Neuronal stem cell (in vitro differentiated cells): Measurements from ENCODE around the gene OR2T12.
"Not testable (repeated sequence)": the region's sequence is repeated elsewhere in the genome, so short reads cannot be mapped to it uniquely, and the experiment has no call there.

Experiments
- DNase-seq: peaks from one replicate; pipeline ENCODE4 v3.0.0-alpha.2; 2013; ENCODE audit warnings: low spot score
- H2AFZ ChIP-seq: one replicate; pipeline ENCODE4 v1.6.1; 2013; ENCODE audit warnings: mild to moderate bottlenecking, low read length, inconsistent platforms
- H2AK5ac ChIP-seq: 2 replicates; pipeline ENCODE4 v1.6.1; 2013; ENCODE audit warnings: low read depth, mild to moderate bottlenecking, inconsistent platforms, low read length, moderate library complexity, mixed read lengths
- H2BK120ac ChIP-seq: 2 replicates; pipeline ENCODE4 v1.6.1; 2013; ENCODE audit warnings: low read depth, mild to moderate bottlenecking, inconsistent platforms, low read length, moderate library complexity, mixed read lengths
- H2BK12ac ChIP-seq: one replicate; pipeline ENCODE4 v1.6.1; 2013; ENCODE audit warnings: low read length, inconsistent platforms
- H2BK15ac ChIP-seq: 2 replicates; pipeline ENCODE4 v1.6.1; 2013; ENCODE audit warnings: mild to moderate bottlenecking, low read length, inconsistent platforms, mixed read lengths
- H2BK5ac ChIP-seq: one replicate; pipeline ENCODE4 v1.6.1; 2013; ENCODE audit warnings: inconsistent platforms, mild to moderate bottlenecking, low read length, moderate library complexity
- H3K14ac ChIP-seq: one replicate; pipeline ENCODE4 v1.6.1; 2013; ENCODE audit warnings: low read length, inconsistent platforms
- H3K18ac ChIP-seq: 2 replicates; pipeline ENCODE4 v1.6.1; 2013; ENCODE audit warnings: low read length, inconsistent platforms
- H3K23ac ChIP-seq: 2 replicates; pipeline ENCODE4 v1.6.1; 2013; ENCODE audit warnings: low read depth, mild to moderate bottlenecking, mixed read lengths, low read length, inconsistent platforms; ENCODE audit not compliant: poor library complexity
- H3K27ac ChIP-seq: replicated peaks from 3 replicates; pipeline ENCODE4 v1.5.1; 2013; ENCODE audit warnings: low read length, inconsistent platforms
- H3K27me3 ChIP-seq, 3 experiments: 2 replicates each; pipeline ENCODE4 v1.6.1; 2013; ENCODE audit warnings: low read length in 3 of 3, mild to moderate bottlenecking in 2 of 3, inconsistent platforms in 1 of 3, low read depth in 1 of 3, mixed read lengths in 1 of 3, moderate library complexity in 1 of 3; ENCODE audit not compliant: control insufficient read depth in 3 of 3, insufficient read depth in 3 of 3
- H3K36me3 ChIP-seq, 2 donors: replicated peaks in 1 of 2; 2 replicates each; pipeline ENCODE4 v1.6.1; 2013; ENCODE audit warnings: low read length in 2 of 2; ENCODE audit not compliant: control insufficient read depth in 2 of 2, insufficient read depth in 2 of 2
- H3K4ac ChIP-seq: 2 replicates; pipeline ENCODE4 v1.6.1; 2013; ENCODE audit warnings: inconsistent platforms, mild to moderate bottlenecking, low read length, moderate library complexity
- H3K4me1 ChIP-seq, 2 donors: 1 replicate in 1 of 2; 2 replicates in 1 of 2; pipeline ENCODE4 v1.6.1; 2013; ENCODE audit warnings: low read length in 2 of 2, low read depth in 1 of 2; ENCODE audit not compliant: control insufficient read depth in 2 of 2, insufficient read depth in 1 of 2
- H3K4me2 ChIP-seq: one replicate; pipeline ENCODE4 v1.6.1; 2013; ENCODE audit warnings: mild to moderate bottlenecking, low read length, inconsistent platforms; ENCODE audit not compliant: insufficient read depth, poor library complexity, severe bottlenecking
- H3K4me3 ChIP-seq, 2 donors: 2 replicates each; pipeline ENCODE4 v1.5.1; 2013; ENCODE audit warnings: low read length in 2 of 2, mild to moderate bottlenecking in 2 of 2, inconsistent platforms in 1 of 2, moderate library complexity in 1 of 2
- H3K79me1 ChIP-seq: one replicate; pipeline ENCODE4 v1.6.1; 2013; ENCODE audit warnings: low read depth, mild to moderate bottlenecking, inconsistent platforms, low read length, moderate library complexity
- H3K9ac ChIP-seq: one replicate; pipeline ENCODE4 v1.6.1; 2013; ENCODE audit warnings: mild to moderate bottlenecking, low read depth, low read length, inconsistent platforms; ENCODE audit not compliant: poor library complexity
- H3K9me3 ChIP-seq, 2 donors: replicated peaks in 1 of 2; 2 replicates each; pipeline versions ENCODE3 to v1.6.1; 2013; ENCODE audit warnings: low read length in 2 of 2, mild to moderate bottlenecking in 2 of 2, inconsistent platforms in 1 of 2, low read depth in 1 of 2, mixed read lengths in 1 of 2, moderate library complexity in 1 of 2; ENCODE audit not compliant: control insufficient read depth in 2 of 2, insufficient read depth in 1 of 2
- H4K8ac ChIP-seq: one replicate; pipeline ENCODE4 v1.6.1; 2013; ENCODE audit warnings: low read depth, mild to moderate bottlenecking, inconsistent platforms, low read length, moderate library complexity
- H4K91ac ChIP-seq: one replicate; pipeline ENCODE4 v1.6.1; 2013; ENCODE audit warnings: low read length, low read depth, mild to moderate bottlenecking, inconsistent platforms; ENCODE audit not compliant: poor library complexity
- WGBS, 2 donors: extraction: QIAGEN DNeasy Blood & Tissue Kit; methylation state at CpG; one replicate each; pipeline ENCODE4 v1.1.7; 2013; ENCODE audit warnings: missing lambda C conversion rate in 2 of 2, mixed read lengths in 1 of 2; ENCODE audit not compliant: insufficient read length in 2 of 2, insufficient replicate concordance in 1 of 2; ENCODE audit errors: extremely low coverage in 2 of 2; 5-methylcytosine and 5-hydroxymethylcytosine counted together

OR2T12 gene

DNA sequence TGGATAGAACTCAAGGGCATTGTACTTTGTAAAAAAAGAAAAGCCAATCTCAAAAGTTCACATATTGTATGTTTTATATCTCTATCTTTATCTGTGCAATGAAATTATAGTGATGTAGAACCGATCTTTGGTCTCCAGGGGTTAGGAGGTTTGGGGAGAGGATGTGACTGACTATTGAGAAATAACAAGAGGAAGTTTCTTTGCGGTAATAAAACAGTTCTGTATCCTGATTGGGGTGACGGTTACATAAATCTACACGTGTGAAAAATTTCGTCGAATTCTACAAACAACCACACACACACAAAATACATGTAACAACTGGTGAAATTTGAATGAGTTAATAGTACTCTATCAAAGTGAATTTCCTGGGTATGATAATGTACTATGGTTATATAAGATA, 14.8 kb downstream of the OR2T12 start:
- Histone ChIP-seq H3K36me3 (no peaks in the 10 kb centered on the region), H3K27ac (no peak overlapping the region), H4K8ac (no peak overlapping the region), H2BK5ac (no peak overlapping the region), H3K4me3 (no peak overlapping the region), H2AK5ac (no peak overlapping the region), H4K91ac (no peak overlapping the region), H2BK15ac (no peak overlapping the region), H2BK12ac (no peak overlapping the region), H3K23ac (no peak overlapping the region), H3K4me1 (no peaks in the 10 kb centered on the region), H3K4me2 (no peak overlapping the region), H3K27me3 (peaks cover 0 to 2% (median 0%) of the 10 kb centered on the region in 3 experiments), H3K14ac (no peak overlapping the region), H3K18ac (no peak overlapping the region), H3K9ac (no peak overlapping the region), H2BK120ac (no peak overlapping the region), H3K79me1 (no peaks in the 10 kb centered on the region), H3K9me3 (peaks cover 0 to 7% of the 10 kb centered on the region in 2 donors), H3K4ac (no peak overlapping the region), H2AFZ (no peak overlapping the region)
- WGBS, 2 donors: no CpG with 5 or more reads among the region's 6 CpGs
- no peak for DNase-seq

DNA sequence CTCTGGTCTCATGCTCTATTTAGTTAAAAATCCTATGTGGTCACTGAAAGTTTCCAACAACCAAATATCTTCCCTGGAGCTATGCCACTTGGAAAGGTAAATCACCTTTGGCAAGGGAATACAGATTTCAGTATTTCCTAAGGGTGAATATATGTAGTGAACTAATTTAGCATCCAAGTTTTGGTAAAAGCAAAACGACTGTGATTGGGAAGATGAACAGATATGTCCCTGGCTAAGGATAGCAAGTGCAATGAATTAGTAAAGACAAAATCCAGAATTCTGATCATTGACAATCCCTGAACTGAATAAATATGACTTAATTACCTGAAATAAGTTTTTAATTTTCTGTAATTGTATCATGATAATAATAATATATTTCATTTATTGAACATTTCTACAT, 25.3 kb downstream of the OR2T12 start, which contains the start of gene OR2T33:
TSS of gene OR2T33 (minus strand) at position 101 of the 400 bp plus-strand sequence. CDS start 4,162 bp downstream, outside the sequence.
- no peak for DNase-seq
- no peak within 1 kb of the TSS for H2BK120ac ChIP-seq
- no CpG with 5 or more reads among the region's 1 CpG for WGBS, 2 donors
- no peak within 1 kb of the TSS for H3K14ac ChIP-seq
- H2AFZ ChIP-seq: no peak within 1 kb of the TSS
- H3K27me3 ChIP-seq: no peaks in the 10 kb centered on the region
- no peak within 1 kb of the TSS for H4K8ac ChIP-seq
- H3K4me3 ChIP-seq: no peak within 1 kb of the TSS
- H2BK12ac ChIP-seq: no peak within 1 kb of the TSS
- no peak within 1 kb of the TSS for H3K23ac ChIP-seq
- no peaks in the 10 kb centered on the region for H3K79me1 ChIP-seq
- peaks cover 0 to 6% of the 10 kb centered on the region in 2 donors for H3K9me3 ChIP-seq
- H4K91ac ChIP-seq: no peak within 1 kb of the TSS
- no peak within 1 kb of the TSS for H2AK5ac ChIP-seq
- H2BK15ac ChIP-seq: no peak within 1 kb of the TSS
- no peak within 1 kb of the TSS for H3K27ac ChIP-seq
- H3K4me1 ChIP-seq: no peaks in the 10 kb centered on the region
- H2BK5ac ChIP-seq: no peak within 1 kb of the TSS
- H3K9ac ChIP-seq: no peak within 1 kb of the TSS
- no peaks in the 10 kb centered on the region for H3K36me3 ChIP-seq
- H3K4ac ChIP-seq: no peak within 1 kb of the TSS
- H3K4me2 ChIP-seq: no peak within 1 kb of the TSS
- H3K18ac ChIP-seq: no peak within 1 kb of the TSS

DNA sequence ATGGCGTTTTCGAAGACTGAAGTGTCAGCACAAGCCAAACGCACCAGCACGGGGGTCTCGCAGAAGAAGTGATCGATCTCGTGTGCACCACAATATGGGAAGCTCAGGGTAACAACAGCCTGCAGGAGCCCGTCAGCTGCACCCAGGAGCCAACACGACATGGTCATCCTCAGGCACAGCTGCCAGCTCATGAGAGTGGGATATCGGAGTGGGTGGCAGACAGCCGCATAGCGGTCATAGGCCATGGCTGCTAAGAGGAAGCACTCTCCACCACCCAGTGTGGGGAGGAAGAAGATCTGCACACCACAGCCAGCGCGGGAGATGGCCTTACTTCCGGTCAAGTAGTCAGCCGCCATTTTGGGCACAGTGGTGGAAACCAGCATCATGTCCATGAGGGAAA, 30.0 kb downstream of the OR2T12 start:
- not testable (repeated sequence) for DNase-seq, H2BK5ac ChIP-seq, H3K14ac ChIP-seq, H4K91ac ChIP-seq, H3K27me3 ChIP-seq, H3K4ac ChIP-seq, H3K4me1 ChIP-seq, H2AK5ac ChIP-seq, H3K9me3 ChIP-seq, H3K36me3 ChIP-seq, H3K79me1 ChIP-seq, H3K9ac ChIP-seq, H3K18ac ChIP-seq, H3K4me3 ChIP-seq, H2AFZ ChIP-seq, H3K23ac ChIP-seq, H4K8ac ChIP-seq, H2BK120ac ChIP-seq, H3K27ac ChIP-seq, H2BK12ac ChIP-seq, H2BK15ac ChIP-seq, H3K4me2 ChIP-seq
- no CpG with 5 or more reads among the region's 16 CpGs for WGBS, 2 donors

DNA sequence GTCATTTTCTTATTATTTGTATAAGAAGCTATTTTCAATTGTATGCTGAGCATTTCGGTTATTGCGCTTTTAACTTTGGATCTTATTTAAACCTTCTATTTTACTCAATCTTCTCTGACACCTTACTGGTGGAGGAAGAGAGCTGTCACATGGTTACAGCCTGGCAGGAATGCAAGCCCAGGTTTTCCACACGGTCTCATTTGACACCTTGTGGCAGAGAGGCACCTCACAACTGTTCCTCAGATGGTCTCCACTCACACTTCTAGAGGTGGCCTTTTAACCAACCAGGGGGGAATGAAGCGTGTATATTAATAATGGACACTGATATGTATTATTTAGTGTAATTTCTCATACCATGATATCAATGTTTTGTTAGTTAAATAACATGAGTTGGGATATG, 35.0 kb downstream of the OR2T12 start:
- Histone ChIP-seq H2BK120ac (no peak overlapping the region), H3K18ac (no peak overlapping the region)

More for the DNA sequence above, 35.0 kb downstream of the OR2T12 start:
- Histone ChIP-seq H3K79me1 (no peaks in the 10 kb centered on the region), H3K9me3 (peaks cover 0 to 2% of the 10 kb centered on the region in 2 donors), H3K36me3 (no peaks in the 10 kb centered on the region), H3K27me3 (no peaks in the 10 kb centered on the region), H3K4me3 (no peak overlapping the region), H4K8ac (no peak overlapping the region), H3K4me2 (no peak overlapping the region), H2AK5ac (no peak overlapping the region), H3K27ac (no peak overlapping the region), H3K23ac (no peak overlapping the region), H4K91ac (no peak overlapping the region), H2BK12ac (no peak overlapping the region), H2BK5ac (no peak overlapping the region), H2BK15ac (no peak overlapping the region), H3K4ac (no peak overlapping the region), H2AFZ (no peak overlapping the region), H3K4me1 (no peaks in the 10 kb centered on the region), H3K14ac (no peak overlapping the region), H3K9ac (no peak overlapping the region)
- no CpG with 5 or more reads among the region's 4 CpGs for WGBS, 2 donors
- no peak for DNase-seq
